GM13977 (cell line): Measurements from ENCODE around the gene WNT1.
A peak's percentile ranks its signal among the peaks of the same experiment; 100 is the strongest.

Source experiments
- DNase-seq: peaks from one replicate; pipeline ENCODE4 v3.0.0; 2012; ENCODE audit warnings: low spot score
- CTCF ChIP-seq: IDR thresholded peaks from 2 replicates; pipeline ENCODE4 v1.5.1; 2012; ENCODE audit warnings: mild to moderate bottlenecking, control low read depth; ENCODE audit not compliant: insufficient read depth; ENCODE audit errors: extremely low read depth, missing control alignments
- in situ Hi-C: fragments of 300-500 bp; cut with MboI; formaldehyde crosslinking; loops from one replicate; pipeline ENCODE4 v1.12.0; 2022; ENCODE audit warnings: low sequenced_read_pairs, low pct_unique_long_range_greater_than_20kb, mixed read lengths, inconsistent platforms; ENCODE audit not compliant: unreplicated experiment

Gene WNT1

GRCh38 chr12:48936379-48936979 is 41.6 kb upstream of the WNT1 start:
- in situ Hi-C loops: no loop called here
- peak; percentile 82 for DNase-seq
- TF ChIP-seq CTCF: peak; percentile 89

GRCh38 chr12:48937170-48937569 is 41.0 kb upstream of the WNT1 start:
- no peak for TF ChIP-seq CTCF
- in situ Hi-C loops: no loop called here
- DNase-seq: no peak

GRCh38 chr12:48938805-48939204 is 39.3 kb upstream of the WNT1 start:
- TF ChIP-seq CTCF: no peak
- DNase-seq: no peak
- in situ Hi-C loops: no loop called here

- no peak for TF ChIP-seq CTCF
- in situ Hi-C loops: no loop called here
- DNase-seq: no peak
Observed at GRCh38 chr12:48940181-48940580, 37.9 kb upstream of the WNT1 start.

- DNase-seq: no peak
- no peak for TF ChIP-seq CTCF
- in situ Hi-C loops: no loop called here
Observed at GRCh38 chr12:48943221-48943620, 34.9 kb upstream of the WNT1 start.

GRCh38 chr12:48946205-48946604 is 31.9 kb upstream of the WNT1 start:
- in situ Hi-C loops: no loop called here
- DNase-seq: no peak
- TF ChIP-seq CTCF: no peak

- DNase-seq: no peak
- in situ Hi-C loops: no loop called here
- no peak for TF ChIP-seq CTCF
Observed at GRCh38 chr12:48946943-48947342, 31.2 kb upstream of the WNT1 start.
